Liver (tissue), 3 donors: ENCODE measurements around the gene C12orf75.

Experiments
- GABPA ChIP-seq, 2 donors: IDR thresholded peaks in 1 of 2; conservative IDR thresholded peaks in 1 of 2; 2 replicates each; pipeline ENCODE4 v1.6.1; 2016; ENCODE audit warnings: antibody characterized with exemption in 2 of 2, mild to moderate bottlenecking in 1 of 2, moderate library complexity in 1 of 2
- YY1 ChIP-seq: IDR thresholded peaks from 2 replicates; pipeline ENCODE4 v1.6.1; 2016; ENCODE audit warnings: antibody characterized with exemption, mild to moderate bottlenecking
- TF ChIP-seq, protein P1 (sequence below): fragments of 150-350 bp; IDR thresholded peaks from 2 replicates; pipeline ENCODE4 v1.5.1; 2017; ENCODE audit warnings: improper control_type of control experiment, low read depth, low read length; ENCODE audit not compliant: missing input control
- donor health status: healthy.
- donor health status: healthy.

- TF ChIP-seq YY1 (no peak), GABPA (IDR thresholded peaks at IDR 0.05 in 1 of 2, conservative IDR thresholded peaks at IDR 0.05 in 1 of 2) (no peak)
- TF ChIP-seq, protein P1, sequence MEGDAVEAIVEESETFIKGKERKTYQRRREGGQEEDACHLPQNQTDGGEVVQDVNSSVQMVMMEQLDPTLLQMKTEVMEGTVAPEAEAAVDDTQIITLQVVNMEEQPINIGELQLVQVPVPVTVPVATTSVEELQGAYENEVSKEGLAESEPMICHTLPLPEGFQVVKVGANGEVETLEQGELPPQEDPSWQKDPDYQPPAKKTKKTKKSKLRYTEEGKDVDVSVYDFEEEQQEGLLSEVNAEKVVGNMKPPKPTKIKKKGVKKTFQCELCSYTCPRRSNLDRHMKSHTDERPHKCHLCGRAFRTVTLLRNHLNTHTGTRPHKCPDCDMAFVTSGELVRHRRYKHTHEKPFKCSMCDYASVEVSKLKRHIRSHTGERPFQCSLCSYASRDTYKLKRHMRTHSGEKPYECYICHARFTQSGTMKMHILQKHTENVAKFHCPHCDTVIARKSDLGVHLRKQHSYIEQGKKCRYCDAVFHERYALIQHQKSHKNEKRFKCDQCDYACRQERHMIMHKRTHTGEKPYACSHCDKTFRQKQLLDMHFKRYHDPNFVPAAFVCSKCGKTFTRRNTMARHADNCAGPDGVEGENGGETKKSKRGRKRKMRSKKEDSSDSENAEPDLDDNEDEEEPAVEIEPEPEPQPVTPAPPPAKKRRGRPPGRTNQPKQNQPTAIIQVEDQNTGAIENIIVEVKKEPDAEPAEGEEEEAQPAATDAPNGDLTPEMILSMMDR, result no peak
These were observed 18.6 kb downstream of the C12orf75 start for GRCh38 chr12:105349138-105349537.
